GM12878 (cell line): Measurements from ENCODE around the gene CSNK1G1. TPM values are rescaled to one million over a fixed set of nuclear protein-coding genes. Genes with fewer than 3 reads are reported as not detected.

Experiments used
- ATAC-seq: fragments of 200-7000 bp; cut with Tn5 transposase; 3 replicates; pipeline ENCODE4 v1.9.1; 2020; ENCODE audit warnings: mild to moderate bottlenecking, moderate library complexity
- BruUV-seq: library from RNA; stranded (reverse); fragments of 400-500 nt; replicated peaks from 2 replicates; lab custom pipeline; 2021; lab: Mats Ljungman, UMichigan
- CTCF ChIA-PET: fragments of 300-600 bp; sonication (Branson Sonifier 250); formaldehyde crosslinking; extraction: SDS; loops from one replicate; lab custom pipeline; 2021; ENCODE audit warnings: inconsistent platforms; lab: Yijun Ruan, JAX
- POLR2A ChIA-PET: fragments of 350-600 bp; formaldehyde crosslinking; extraction: SDS; loops from one replicate; lab custom pipeline; 2021; ENCODE audit warnings: inconsistent platforms; lab: Charles Lee
- RAD21 ChIA-PET: fragments of 300-600 bp; sonication (Branson Sonifier 250); formaldehyde crosslinking; loops from one replicate; lab custom pipeline; 2023; ENCODE audit warnings: antibody characterized with exemption; ENCODE audit not compliant: unreplicated experiment; lab: Charles Lee
- SMC1A ChIA-PET: fragments of 300-600 bp; sonication (Branson Sonifier 250); formaldehyde crosslinking; loops from one replicate; lab custom pipeline; 2023; ENCODE audit not compliant: unreplicated experiment, uncharacterized antibody; lab: Charles Lee
- DNase-seq: peaks from one replicate; pipeline ENCODE4 v3.0.0-alpha.2; 2011; ENCODE audit warnings: low read depth, low spot score
- FAIRE-seq: peaks from 3 replicates; lab custom pipeline; 2011; peaks lifted over from hg19 to GRCh38; lab: Jason Lieb, UNC
- H2AFZ ChIP-seq: 2 replicates; pipeline ENCODE4 v1.6.0; 2011; ENCODE audit warnings: low read depth, low read length, control low read depth; ENCODE audit not compliant: control insufficient read depth
- H3K27ac ChIP-seq: 2 replicates; pipeline ENCODE4 v1.5.1; 2011; ENCODE audit warnings: control low read depth; ENCODE audit not compliant: control insufficient read depth, insufficient read depth
- H3K27me3 ChIP-seq, 2 experiments: replicated peaks in 1 of 2; 2 replicates each; pipeline versions ENCODE4 v1.6.0 to v1.6.1; 2011; ENCODE audit warnings: low read length in 1 of 2; ENCODE audit not compliant: control insufficient read depth in 2 of 2, insufficient read depth in 2 of 2
- H3K36me3 ChIP-seq, 2 experiments: 2 replicates each; pipeline ENCODE4 v1.5.1; 2011; ENCODE audit warnings: low read length in 1 of 2; ENCODE audit not compliant: control insufficient read depth in 2 of 2, insufficient read depth in 2 of 2
- H3K4me1 ChIP-seq: 2 replicates; pipeline ENCODE4 v1.6.1; 2011; ENCODE audit warnings: mild to moderate bottlenecking, low read length, moderate library complexity, mixed read lengths; ENCODE audit not compliant: control insufficient read depth, insufficient read depth
- H3K4me2 ChIP-seq: 2 replicates; pipeline ENCODE4 v1.6.0; 2011; ENCODE audit warnings: control low read depth; ENCODE audit not compliant: control insufficient read depth, insufficient read depth
- H3K4me3 ChIP-seq: fragments of 200-600 bp; sonication (generic); 2 replicates; pipeline ENCODE4 v1.5.1; 2016
- H3K79me2 ChIP-seq: 2 replicates; pipeline ENCODE4 v1.6.0; 2011; ENCODE audit warnings: low read length; ENCODE audit not compliant: control insufficient read depth, insufficient read depth
- H3K9ac ChIP-seq: 2 replicates; pipeline ENCODE4 v1.8.0; 2011; ENCODE audit warnings: low read length, control low read depth, mixed read lengths; ENCODE audit not compliant: control insufficient read depth, insufficient read depth
- H3K9me3 ChIP-seq: replicated peaks from 3 replicates; pipeline ENCODE4 v1.5.1; 2011; ENCODE audit warnings: mild to moderate bottlenecking, low read length; ENCODE audit not compliant: control insufficient read depth, insufficient read depth
- H4K20me1 ChIP-seq: 2 replicates; pipeline ENCODE4 v1.6.0; 2011; ENCODE audit not compliant: control insufficient read depth, insufficient read depth
- BCL11A ChIP-seq: IDR thresholded peaks from 2 replicates; pipeline ENCODE4 v1.6.1; 2011; ENCODE audit warnings: low read depth, low read length
- BMI1 ChIP-seq: fragments of 450-650 bp; IDR thresholded peaks from 2 replicates; pipeline ENCODE4 v1.6.1; 2016; ENCODE audit warnings: mild to moderate bottlenecking, moderate library complexity, borderline replicate concordance
- CREB1 ChIP-seq: IDR thresholded peaks from 2 replicates; pipeline ENCODE4 v1.6.1; 2012; ENCODE audit warnings: low read depth, mild to moderate bottlenecking, inconsistent platforms
- ESRRA ChIP-seq: IDR thresholded peaks from 2 replicates; pipeline ENCODE4 v1.6.1; 2012; ENCODE audit warnings: mild to moderate bottlenecking, low read length, improper control_type of control experiment
- HDGF ChIP-seq: fragments of 450-650 bp; IDR thresholded peaks from 2 replicates; pipeline ENCODE4 v1.6.1; 2016; ENCODE audit warnings: antibody characterized with exemption
- JUNB ChIP-seq: IDR thresholded peaks from 2 replicates; pipeline ENCODE4 v1.6.1; 2016; ENCODE audit warnings: antibody characterized with exemption, mild to moderate bottlenecking
- NRF1 ChIP-seq: conservative IDR thresholded peaks from 2 replicates; pipeline ENCODE4 v1.6.1; 2011; ENCODE audit warnings: mild to moderate bottlenecking, low read depth, low read length, improper control_type of control experiment
- RELA ChIP-seq: fragments of 450-650 bp; IDR thresholded peaks from 2 replicates; pipeline ENCODE4 v1.8.0; 2014; ENCODE audit warnings: borderline replicate concordance; ENCODE audit not compliant: partially characterized antibody
- SIX5 ChIP-seq: IDR thresholded peaks from 2 replicates; pipeline ENCODE4 v1.6.1; 2011; ENCODE audit warnings: mild to moderate bottlenecking, low read depth, low read length, moderate library complexity; ENCODE audit not compliant: severe bottlenecking
- SRF ChIP-seq, 2 experiments: IDR thresholded peaks; 2 replicates each; pipeline ENCODE4 v1.6.1; 2011; ENCODE audit warnings: low read depth in 2 of 2, low read length in 2 of 2, mild to moderate bottlenecking in 1 of 2, moderate library complexity in 1 of 2
- ZBTB4 ChIP-seq: fragments of 450-650 bp; formaldehyde crosslinking; IDR thresholded peaks from 2 replicates; pipeline ENCODE4 v1.4.0; 2022; ENCODE audit warnings: mild to moderate bottlenecking, moderate library complexity
- WGBS: methylation state at CpG from one replicate; pipeline ENCODE4 v1.1.6; 2016; ENCODE audit warnings: low lambda C conversion rate; ENCODE audit not compliant: insufficient replicate concordance, insufficient coverage; ENCODE audit errors: missing lambda C conversion rate; 5-methylcytosine and 5-hydroxymethylcytosine counted together
- in situ Hi-C: fragments of 300-500 bp; cut with MboI; formaldehyde crosslinking; loops from 9 replicates; pipeline ENCODE4 v1.14.3; 2018; ENCODE audit warnings: mixed read lengths
- intact Hi-C: fragments of 100-400 bp; cut with micrococcal nuclease; formaldehyde crosslinking; loops from one replicate; pipeline ENCODE4 v1.14.2; 2022; ENCODE audit not compliant: unreplicated experiment
- polyA plus RNA-seq, 11 experiments: library from polyadenylated mRNA; depleted of rRNA in 4 of 11; unstranded in 6 of 11; stranded (reverse) in 5 of 11; fragments of >200 nt; fragmentation: Nextera tagmentation in 4 of 11; fragmentation: Illumina TruSeq in 1 of 11; extraction: Ambion mirVana in 4 of 11; extraction: Trizol in 1 of 11; gene quantifications; 1 replicate in 1 of 11; 2 replicates in 10 of 11; pipeline versions ENCODE4 v1.2.1 to v1.2.3, GENCODE V29; 2011 to 2016; ENCODE audit warnings: inconsistent platforms in 2 of 11, missing spikeins in 2 of 11, low read depth in 1 of 11
- total RNA-seq, 4 experiments: library from RNA; depleted of rRNA in 3 of 4; stranded (reverse); fragments of >200 nt in 3 of 4; fragmentation: Illumina TruSeq in 1 of 4; extraction: Trizol in 1 of 4; gene quantifications; 2 replicates each; pipeline versions ENCODE4 v1.2.1 to v1.2.3, GENCODE V29; 2013 to 2021
- TF ChIP-seq, protein P1 (sequence below): fragments of 450-650 bp; IDR thresholded peaks from 2 replicates; pipeline ENCODE4 v1.6.1; 2017; ENCODE audit warnings: borderline replicate concordance
- TF ChIP-seq, protein P2 (sequence below): IDR thresholded peaks from 2 replicates; pipeline ENCODE4 v1.6.1; 2012; ENCODE audit warnings: low read depth, low read length, improper control_type of control experiment
- TF ChIP-seq, protein P3 (sequence below): fragments of 450-650 bp; IDR thresholded peaks from 2 replicates; pipeline ENCODE4 v1.6.1; 2014; ENCODE audit warnings: mild to moderate bottlenecking
- TF ChIP-seq, protein P4 (sequence below): fragments of 450-650 bp; IDR thresholded peaks from 2 replicates; pipeline ENCODE4 v1.6.1; 2016; ENCODE audit warnings: mild to moderate bottlenecking

The CSNK1G1 gene
- total and polyA plus RNA-seq, 10 of the 15 experiments (the other 5 are each of a cell fraction or from before 2014, with no cell fraction given), result 6.1 to 23.4 (median 15.3) TPM

DNA sequence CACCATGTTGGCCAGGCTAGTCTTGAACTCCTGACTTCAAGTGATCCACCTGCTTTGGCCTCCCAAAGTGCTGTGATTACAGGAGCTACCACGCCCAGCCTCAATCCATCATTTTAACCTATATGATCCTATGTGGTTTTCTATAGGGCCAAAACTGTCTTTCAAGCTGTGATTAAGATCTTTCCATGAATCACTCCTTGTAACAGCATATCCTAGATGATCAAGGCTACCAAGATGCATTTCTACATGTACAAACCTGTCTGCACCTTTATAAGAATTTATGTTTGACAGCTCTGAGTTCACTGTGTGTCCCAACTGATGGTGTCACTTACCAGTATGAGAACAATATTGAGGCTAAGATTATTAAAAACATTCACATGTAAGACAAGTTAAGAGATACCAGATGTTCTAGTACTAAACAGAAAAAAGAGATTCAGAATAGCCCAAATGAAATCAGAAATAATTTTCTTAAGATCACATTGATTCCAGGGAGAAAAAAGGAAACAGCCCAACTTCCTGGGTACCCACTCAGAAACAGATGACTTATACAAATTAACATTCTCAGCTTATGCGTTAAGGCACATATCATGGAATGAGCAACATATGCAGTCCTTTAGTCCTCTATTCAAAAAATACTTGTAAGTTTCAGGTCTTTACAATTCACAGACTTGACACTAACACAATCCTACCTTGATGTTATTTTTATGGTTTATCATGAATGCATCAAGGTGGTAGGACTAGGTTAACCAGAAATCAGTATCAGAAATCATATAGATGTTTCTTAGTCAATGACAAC is 168.4 kb downstream of the CSNK1G1 start:
- Histone ChIP-seq H3K9me3 (no peaks in the 10 kb centered on the region), H3K4me2 (no peak overlapping the region), H3K4me3 (no peak overlapping the region), H3K9ac (no peak overlapping the region), H3K27me3 (no peaks in the 10 kb centered on the region), H3K36me3 (peaks cover 1 to 5% of the 10 kb centered on the region in 2 experiments), H3K4me1 (no peaks in the 10 kb centered on the region), H4K20me1 (no peaks in the 10 kb centered on the region), H2AFZ (no peak overlapping the region), H3K27ac (no peak overlapping the region), H3K79me2 (no peaks in the 10 kb centered on the region)
- BruUV-seq, result no TSS peak
- RAD21 ChIA-PET, result no interaction called here
- intact Hi-C loops (no loop called here), in situ Hi-C loops (no loop called here)
- SMC1A ChIA-PET, result interaction anchor here (1.0 to 1.5 kb wide), 2 partner anchors 9 to 14 kb away, joined by 3 to 5 read pairs; no protein-coding TSS in a partner anchor
- 95% methylated on average over 2 of the region's 2 CpGs for WGBS
- CTCF ChIA-PET, result interaction anchor here (0.6 to 1.4 kb wide), 3 partner anchors 24 to 583 kb away, joined by 3 to 4 read pairs (median 3); partner anchors contain the start of gene PPIB
- FAIRE-seq, result no peak
- POLR2A ChIA-PET, result no interaction called here
- no peak for DNase-seq
- no peak for ATAC-seq
- no peak for TF ChIP-seq JUNB
- no peak for TF ChIP-seq BMI1
- no peak for TF ChIP-seq ESRRA
- TF ChIP-seq, protein P1, sequence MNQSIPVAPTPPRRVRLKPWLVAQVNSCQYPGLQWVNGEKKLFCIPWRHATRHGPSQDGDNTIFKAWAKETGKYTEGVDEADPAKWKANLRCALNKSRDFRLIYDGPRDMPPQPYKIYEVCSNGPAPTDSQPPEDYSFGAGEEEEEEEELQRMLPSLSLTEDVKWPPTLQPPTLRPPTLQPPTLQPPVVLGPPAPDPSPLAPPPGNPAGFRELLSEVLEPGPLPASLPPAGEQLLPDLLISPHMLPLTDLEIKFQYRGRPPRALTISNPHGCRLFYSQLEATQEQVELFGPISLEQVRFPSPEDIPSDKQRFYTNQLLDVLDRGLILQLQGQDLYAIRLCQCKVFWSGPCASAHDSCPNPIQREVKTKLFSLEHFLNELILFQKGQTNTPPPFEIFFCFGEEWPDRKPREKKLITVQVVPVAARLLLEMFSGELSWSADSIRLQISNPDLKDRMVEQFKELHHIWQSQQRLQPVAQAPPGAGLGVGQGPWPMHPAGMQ, result no peak
- no peak for TF ChIP-seq ZBTB4
- TF ChIP-seq CREB1, result no peak
- TF ChIP-seq HDGF, result no peak
- TF ChIP-seq, protein P2, sequence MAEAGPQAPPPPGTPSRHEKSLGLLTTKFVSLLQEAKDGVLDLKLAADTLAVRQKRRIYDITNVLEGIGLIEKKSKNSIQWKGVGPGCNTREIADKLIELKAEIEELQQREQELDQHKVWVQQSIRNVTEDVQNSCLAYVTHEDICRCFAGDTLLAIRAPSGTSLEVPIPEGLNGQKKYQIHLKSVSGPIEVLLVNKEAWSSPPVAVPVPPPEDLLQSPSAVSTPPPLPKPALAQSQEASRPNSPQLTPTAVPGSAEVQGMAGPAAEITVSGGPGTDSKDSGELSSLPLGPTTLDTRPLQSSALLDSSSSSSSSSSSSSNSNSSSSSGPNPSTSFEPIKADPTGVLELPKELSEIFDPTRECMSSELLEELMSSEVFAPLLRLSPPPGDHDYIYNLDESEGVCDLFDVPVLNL, result no peak
- TF ChIP-seq, protein P3, sequence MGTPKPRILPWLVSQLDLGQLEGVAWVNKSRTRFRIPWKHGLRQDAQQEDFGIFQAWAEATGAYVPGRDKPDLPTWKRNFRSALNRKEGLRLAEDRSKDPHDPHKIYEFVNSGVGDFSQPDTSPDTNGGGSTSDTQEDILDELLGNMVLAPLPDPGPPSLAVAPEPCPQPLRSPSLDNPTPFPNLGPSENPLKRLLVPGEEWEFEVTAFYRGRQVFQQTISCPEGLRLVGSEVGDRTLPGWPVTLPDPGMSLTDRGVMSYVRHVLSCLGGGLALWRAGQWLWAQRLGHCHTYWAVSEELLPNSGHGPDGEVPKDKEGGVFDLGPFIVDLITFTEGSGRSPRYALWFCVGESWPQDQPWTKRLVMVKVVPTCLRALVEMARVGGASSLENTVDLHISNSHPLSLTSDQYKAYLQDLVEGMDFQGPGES, result no peak
- no peak for TF ChIP-seq NRF1
- TF ChIP-seq, protein P4, sequence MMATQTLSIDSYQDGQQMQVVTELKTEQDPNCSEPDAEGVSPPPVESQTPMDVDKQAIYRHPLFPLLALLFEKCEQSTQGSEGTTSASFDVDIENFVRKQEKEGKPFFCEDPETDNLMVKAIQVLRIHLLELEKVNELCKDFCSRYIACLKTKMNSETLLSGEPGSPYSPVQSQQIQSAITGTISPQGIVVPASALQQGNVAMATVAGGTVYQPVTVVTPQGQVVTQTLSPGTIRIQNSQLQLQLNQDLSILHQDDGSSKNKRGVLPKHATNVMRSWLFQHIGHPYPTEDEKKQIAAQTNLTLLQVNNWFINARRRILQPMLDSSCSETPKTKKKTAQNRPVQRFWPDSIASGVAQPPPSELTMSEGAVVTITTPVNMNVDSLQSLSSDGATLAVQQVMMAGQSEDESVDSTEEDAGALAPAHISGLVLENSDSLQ, result no peak
- TF ChIP-seq RELA, result no peak
- TF ChIP-seq BCL11A, result no peak
- no peak for TF ChIP-seq SIX5
- no peak for TF ChIP-seq SRF (IDR thresholded peaks at IDR 0.05; ENCODE audit: low read depth in 2 of 2, low read length in 2 of 2)
